HepG2 (cell line): ENCODE measurements around the gene PRMT5. TPM values are rescaled to one million over a fixed set of nuclear protein-coding genes. Genes with fewer than 3 reads are reported as not detected.

Source experiments
- EP300 ChIP-seq, 3 experiments: sonication (generic) in 1 of 3; formaldehyde crosslinking in 1 of 3; IDR thresholded peaks; 2 replicates each; pipeline versions ENCODE4 v1.5.1 to v1.6.1; 2011 to 2020; ENCODE audit warnings: low read depth in 2 of 3, low read length in 2 of 3, borderline replicate concordance in 1 of 3, improper control_type of control experiment in 1 of 3, mild to moderate bottlenecking in 1 of 3, missing genetic modification reagents in 1 of 3, moderate library complexity in 1 of 3
- ETS1 ChIP-seq: sonication (generic); formaldehyde crosslinking; IDR thresholded peaks from 2 replicates; pipeline ENCODE4 v1.4.0; 2020; ENCODE audit warnings: missing genetic modification reagents
- GMEB2 ChIP-seq: IDR thresholded peaks from 2 replicates; pipeline ENCODE4 v1.6.1; 2016; ENCODE audit warnings: missing biosample characterization, missing genetic modification reagents, low read depth
- HIC2 ChIP-seq: sonication (generic); formaldehyde crosslinking; IDR thresholded peaks from 2 replicates; pipeline ENCODE4 v1.9.0; 2022; ENCODE audit warnings: low read depth, missing genetic modification reagents
- HNF4G ChIP-seq, 2 experiments: sonication (generic) in 1 of 2; formaldehyde crosslinking in 1 of 2; IDR thresholded peaks; 2 replicates each; pipeline versions ENCODE4 v1.4.0 to v1.6.1; 2011 to 2020; ENCODE audit warnings: borderline replicate concordance in 2 of 2, low read depth in 2 of 2, mild to moderate bottlenecking in 2 of 2, low read length in 1 of 2, missing genetic modification reagents in 1 of 2, moderate library complexity in 1 of 2
- HNRNPL ChIP-seq: fragments of 200-400 bp; formaldehyde crosslinking; IDR thresholded peaks from 2 replicates; pipeline ENCODE4 v1.6.1; 2017; ENCODE audit warnings: mild to moderate bottlenecking, low read depth, low read length
- KDM3A ChIP-seq: IDR thresholded peaks from 2 replicates; pipeline ENCODE4 v1.6.1; 2018; ENCODE audit warnings: low read depth, missing compliant biosample characterization
- MNT ChIP-seq: fragments of 450-650 bp; IDR thresholded peaks from 2 replicates; pipeline ENCODE4 v1.6.1; 2016
- MXD3 ChIP-seq: IDR thresholded peaks from 2 replicates; pipeline ENCODE4 v1.6.1; 2016; ENCODE audit warnings: mild to moderate bottlenecking, missing biosample characterization, missing genetic modification reagents
- NFRKB ChIP-seq: fragments of 450-650 bp; IDR thresholded peaks from 2 replicates; pipeline ENCODE4 v1.6.1; 2017
- RBFOX2 ChIP-seq: fragments of 200-400 bp; formaldehyde crosslinking; IDR thresholded peaks from 2 replicates; pipeline ENCODE4 v1.6.1; 2017; ENCODE audit warnings: low read depth, mild to moderate bottlenecking, low read length
- SKI ChIP-seq: fragments of 450-650 bp; IDR thresholded peaks from one replicate; pipeline ENCODE4 v1.6.1; 2018; ENCODE audit warnings: mild to moderate bottlenecking; ENCODE audit not compliant: partially characterized antibody
- YEATS4 ChIP-seq: sonication (generic); formaldehyde crosslinking; IDR thresholded peaks from 2 replicates; pipeline ENCODE4 v1.4.0; 2020; ENCODE audit warnings: missing genetic modification reagents, borderline replicate concordance
- ZBTB7A ChIP-seq: sonication (generic); formaldehyde crosslinking; IDR thresholded peaks from 2 replicates; pipeline ENCODE4 v1.8.0; 2022; ENCODE audit warnings: mild to moderate bottlenecking, missing genetic modification reagents
- ZFP91 ChIP-seq: sonication (generic); formaldehyde crosslinking; IDR thresholded peaks from 2 replicates; pipeline ENCODE4 v1.9.0; 2022; ENCODE audit warnings: missing genetic modification reagents, mild to moderate bottlenecking, borderline replicate concordance
- ZNF20 ChIP-seq: sonication (generic); formaldehyde crosslinking; IDR thresholded peaks from 2 replicates; pipeline ENCODE4 v1.4.0; 2020; ENCODE audit warnings: mild to moderate bottlenecking, moderate library complexity, missing genetic modification reagents
- ZNF563 ChIP-seq: sonication (generic); formaldehyde crosslinking; IDR thresholded peaks from 2 replicates; pipeline ENCODE4 v1.8.0; 2022; ENCODE audit warnings: mild to moderate bottlenecking, moderate library complexity, missing genetic modification reagents
- ZNF766 ChIP-seq: sonication (generic); formaldehyde crosslinking; IDR thresholded peaks from 2 replicates; pipeline ENCODE4 v1.5.0; 2020; ENCODE audit warnings: missing genetic modification reagents, borderline replicate concordance
- ZNF776 ChIP-seq: sonication (generic); formaldehyde crosslinking; IDR thresholded peaks from 2 replicates; pipeline ENCODE4 v1.4.0; 2020; ENCODE audit warnings: mild to moderate bottlenecking, missing genetic modification reagents
- ZNF891 ChIP-seq: sonication (generic); formaldehyde crosslinking; IDR thresholded peaks from 2 replicates; pipeline ENCODE4 v1.5.0; 2020; ENCODE audit warnings: mild to moderate bottlenecking, missing genetic modification reagents
- polyA plus RNA-seq, 8 experiments: library from polyadenylated mRNA; depleted of rRNA in 3 of 8; stranded (reverse) in 7 of 8; unstranded in 1 of 8; fragments of >200 nt; fragmentation: Illumina TruSeq in 4 of 8; extraction: Trizol in 4 of 8; gene quantifications; 2 replicates each; pipeline versions ENCODE4 v1.2.1 to v1.2.3, GENCODE V29; 2011 to 2016; ENCODE audit warnings: low read depth in 4 of 8, missing spikeins in 1 of 8, mixed read lengths in 1 of 8; ENCODE audit not compliant: insufficient read depth in 1 of 8
- total RNA-seq, 5 experiments: library from RNA; depleted of rRNA; stranded (reverse); fragments of >200 nt; fragmentation: Illumina TruSeq; extraction: Trizol; gene quantifications; 2 replicates each; pipeline ENCODE4 v1.2.3, GENCODE V29; 2016; ENCODE audit warnings: low read depth in 1 of 5

The PRMT5 gene
- total and polyA plus RNA-seq, 2 of the 13 experiments (the other 11 are each of a cell fraction or from before 2014, with no cell fraction given) = 210 to 354 TPM

GRCh38 chr14:22875748-22876319 is 53.3 kb downstream of the PRMT5 start (continued):
- TF ChIP-seq MXD3 (CRISPR knock-in tag) = 0 out of 2 replicates have a peak, but pooled peaks have one; percentile 18
- TF ChIP-seq ZNF766 (CRISPR knock-in tag) = no peak
- no peak for TF ChIP-seq EP300 (IDR thresholded peaks at IDR 0.05; ENCODE audit: low read depth in 2 of 2, low read length in 2 of 2)
- TF ChIP-seq EP300 (CRISPR knock-in tag; IDR thresholded peaks at IDR 0.05; ENCODE audit: borderline replicate concordance) = 0 out of 2 replicates have a peak, but pooled peaks have one; percentile 7
- no peak for TF ChIP-seq ETS1 (CRISPR knock-in tag)
- TF ChIP-seq ZNF20 (CRISPR knock-in tag) = no peak
- TF ChIP-seq HIC2 (CRISPR knock-in tag) = no peak
- peak; percentile 39; the same call in 1 of the 2 replicates for TF ChIP-seq RBFOX2
- no peak for TF ChIP-seq MNT
- no peak for TF ChIP-seq YEATS4 (CRISPR knock-in tag)
- TF ChIP-seq SKI = no peak
- TF ChIP-seq NFRKB = no peak
- TF ChIP-seq ZNF891 (CRISPR knock-in tag) = no peak
- TF ChIP-seq KDM3A (CRISPR knock-in tag) = no peak
- TF ChIP-seq GMEB2 (CRISPR knock-in tag) = no peak
- TF ChIP-seq ZNF563 (CRISPR knock-in tag) = no peak
- TF ChIP-seq ZBTB7A = peak; percentile 63; the same call in 1 of the 2 replicates
- TF ChIP-seq HNF4G (IDR thresholded peaks at IDR 0.05; ENCODE audit: borderline replicate concordance, low read depth, low read length) = no peak
- TF ChIP-seq HNF4G (CRISPR knock-in tag; IDR thresholded peaks at IDR 0.05; ENCODE audit: borderline replicate concordance, low read depth) = no peak
- peak; percentile 30; the same call in 1 of the 2 replicates for TF ChIP-seq ZNF776 (CRISPR knock-in tag)
- 0 out of 2 replicates have a peak, but pooled peaks have one; percentile 2 for TF ChIP-seq HNRNPL
- no peak for TF ChIP-seq ZFP91 (CRISPR knock-in tag)
